Spleen (tissue), 11 donors: Measurements from ENCODE around the gene DNAH11. TPM values are rescaled to one million over a fixed set of nuclear protein-coding genes. Genes with fewer than 3 reads are reported as not detected.

Experiments used
- DNase-seq: peaks from one replicate; pipeline ENCODE4 v3.0.0-alpha.2; 2020
- H3K27ac ChIP-seq, 8 donors: fragments of 200-600 bp; sonication (generic) in 7 of 8; 1 replicate in 4 of 8; 2 replicates in 4 of 8; pipeline versions ENCODE4 v1.5.0 to v1.8.0; 2016 to 2021; ENCODE audit warnings: inconsistent platforms in 4 of 8, mild to moderate bottlenecking in 4 of 8, moderate library complexity in 1 of 8
- H3K27me3 ChIP-seq, 7 donors: fragments of 200-600 bp; sonication (generic) in 6 of 7; replicated peaks in 1 of 7; 1 replicate in 4 of 7; 2 replicates in 3 of 7; pipeline versions ENCODE4 v1.5.0 to v1.8.0; 2016 to 2021; ENCODE audit warnings: inconsistent platforms in 3 of 7, mild to moderate bottlenecking in 1 of 7
- H3K36me3 ChIP-seq, 6 donors: fragments of 200-600 bp; sonication (generic) in 5 of 6; 1 replicate in 4 of 6; 2 replicates in 2 of 6; pipeline versions ENCODE4 v1.5.0 to v1.8.0; 2016 to 2021; ENCODE audit warnings: inconsistent platforms in 2 of 6
- H3K4me1 ChIP-seq, 6 donors: fragments of 200-600 bp; sonication (generic) in 5 of 6; 1 replicate in 3 of 6; 2 replicates in 3 of 6; pipeline versions ENCODE4 v1.5.0 to v1.8.0; 2016 to 2021; ENCODE audit warnings: inconsistent platforms in 3 of 6
- H3K4me3 ChIP-seq, 8 donors: fragments of 200-600 bp; sonication (generic) in 7 of 8; 1 replicate in 4 of 8; 2 replicates in 4 of 8; pipeline versions ENCODE4 v1.5.0 to v1.8.0; 2016 to 2021; ENCODE audit warnings: inconsistent platforms in 4 of 8, mild to moderate bottlenecking in 4 of 8, moderate library complexity in 2 of 8
- H3K9me3 ChIP-seq, 8 donors: fragments of 200-600 bp; sonication (generic) in 7 of 8; 1 replicate in 4 of 8; 2 replicates in 4 of 8; pipeline versions ENCODE4 v1.5.0 to v1.8.0; 2016 to 2021; ENCODE audit warnings: inconsistent platforms in 4 of 8
- CTCF ChIP-seq, 11 experiments: fragments of 200-600 bp in 7 of 11; fragments of 450-650 bp in 4 of 11; sonication (generic) in 4 of 11; IDR thresholded peaks in 8 of 11; conservative IDR thresholded peaks in 3 of 11; 1 replicate in 7 of 11; 2 replicates in 4 of 11; pipeline versions ENCODE4 v1.4.0 to v1.8.0; 2016 to 2021; ENCODE audit warnings: antibody characterized with exemption in 11 of 11, inconsistent platforms in 4 of 11, mild to moderate bottlenecking in 1 of 11
- POLR2A ChIP-seq, 3 donors: fragments of 450-650 bp; IDR thresholded peaks; one replicate each; pipeline ENCODE4 v1.5.1; 2017; ENCODE audit warnings: antibody characterized with exemption in 3 of 3, mild to moderate bottlenecking in 1 of 3
- POLR2AphosphoS5 ChIP-seq, 3 donors: sonication (generic); formaldehyde crosslinking; IDR thresholded peaks; one replicate each; pipeline ENCODE4 v1.5.1; 2017; ENCODE audit warnings: antibody characterized with exemption in 3 of 3
- WGBS, 5 donors: extraction: QIAGEN DNeasy Blood & Tissue Kit in 3 of 5; methylation state at CpG; one replicate each; pipeline versions ENCODE4 v1.1.5 to v1.1.7; 2013 to 2018; 5-methylcytosine and 5-hydroxymethylcytosine counted together
- intact Hi-C: fragments of 100-400 bp; cut with DNase I; formaldehyde crosslinking; loops from one replicate; pipeline ENCODE4 v1.15.0; 2023; ENCODE audit warnings: low total_unique reads
- polyA plus RNA-seq, 3 donors: library from polyadenylated mRNA; stranded (reverse); fragments of 200-250 nt; gene quantifications; one replicate each; pipeline ENCODE4 v1.2.1, GENCODE V29; 2013
- total RNA-seq, 7 donors: library from RNA; depleted of rRNA in 3 of 7; stranded (reverse); fragments of >200 nt in 3 of 7; fragmentation: NEBNext Ultra II Directional in 4 of 7; extraction: Animal tissue kit (Norgen Biotek cat#: 25700) in 4 of 7; gene quantifications; one replicate each; pipeline versions ENCODE4 v1.1.0 to v1.2.1, GENCODE V29; 2016 to 2021
- donor health status: healthy with polysubstance abuse.
- donor health status: DM: no; HTN: no; CAD: no; lungs with moderate emphysema.
- donor health status: DM: no; HTN: no; CAD: no.
- donor health status: Bipolar disorder and iron deficiency.
- donor health status: healthy.
- donor health status: DM: no; HTN: no; CAD: no.
- donor health status: DM: yes; HTN: yes; CAD: no.

The DNAH11 gene
- total and polyA plus RNA-seq, 10 donors, result 0.28 to 2.1 (median 0.88) TPM

GRCh38 chr7:21733837-21734236 lies 191.0 kb downstream of the DNAH11 start:
- no peak for TF ChIP-seq CTCF (IDR thresholded peaks at IDR 0.05 in 8 of 11, conservative IDR thresholded peaks at IDR 0.05 in 3 of 11)
- no peak for TF ChIP-seq POLR2AphosphoS5 (IDR thresholded peaks at IDR 0.05)
- no peak for TF ChIP-seq POLR2A (IDR thresholded peaks at IDR 0.05)
- intact Hi-C loops, result no loop called here
- 70 to 82% (median 76%) methylated on average over 5 of the region's 5 CpGs for WGBS, 5 donors
- Histone ChIP-seq H3K27me3 (no peaks in the 10 kb centered on the region), H3K4me3 (no peak overlapping the region), H3K9me3 (no peaks in the 10 kb centered on the region), H3K27ac (no peak overlapping the region), H3K36me3 (no peaks in the 10 kb centered on the region), H3K4me1 (no peaks in the 10 kb centered on the region)
- no peak for DNase-seq

- Histone ChIP-seq H3K9me3 (no peaks in the 10 kb centered on the region), H3K27me3 (no peaks in the 10 kb centered on the region), H3K4me1 (no peaks in the 10 kb centered on the region), H3K36me3 (no peaks in the 10 kb centered on the region), H3K27ac (no peak overlapping the region), H3K4me3 (no peak overlapping the region)
- intact Hi-C loops, result no loop called here
- no peak for DNase-seq
- TF ChIP-seq POLR2AphosphoS5 (IDR thresholded peaks at IDR 0.05), result no peak
- no peak for TF ChIP-seq CTCF (IDR thresholded peaks at IDR 0.05 in 8 of 11, conservative IDR thresholded peaks at IDR 0.05 in 3 of 11)
- no peak for TF ChIP-seq POLR2A (IDR thresholded peaks at IDR 0.05)
- WGBS, 5 donors, result 60 to 79% (median 66%) methylated on average over 6 of the region's 6 CpGs
These were observed 200.7 kb downstream of the DNAH11 start for GRCh38 chr7:21743493-21743892.

GRCh38 chr7:21746949-21747348 lies 204.1 kb downstream of the DNAH11 start:
- no peak for DNase-seq
- Histone ChIP-seq H3K9me3 (no peaks in the 10 kb centered on the region), H3K4me3 (no peak overlapping the region), H3K4me1 (no peaks in the 10 kb centered on the region), H3K36me3 (no peaks in the 10 kb centered on the region), H3K27me3 (no peaks in the 10 kb centered on the region), H3K27ac (no peak overlapping the region)
- intact Hi-C loops, result no loop called here
- 36 to 88% (median 85%) methylated on average over 1 of the region's 1 CpG for WGBS, 5 donors
- TF ChIP-seq POLR2A (IDR thresholded peaks at IDR 0.05) (no peak), CTCF (IDR thresholded peaks at IDR 0.05 in 8 of 11, conservative IDR thresholded peaks at IDR 0.05 in 3 of 11) (no peak), POLR2AphosphoS5 (IDR thresholded peaks at IDR 0.05) (no peak)

- TF ChIP-seq POLR2A (IDR thresholded peaks at IDR 0.05), result no peak
- TF ChIP-seq POLR2AphosphoS5 (IDR thresholded peaks at IDR 0.05), result no peak
- no peak for TF ChIP-seq CTCF (IDR thresholded peaks at IDR 0.05 in 8 of 11, conservative IDR thresholded peaks at IDR 0.05 in 3 of 11)
- WGBS, 5 donors, result 77 to 85% (median 80%) methylated on average over 2 of the region's 2 CpGs
These were observed 205.0 kb downstream of the DNAH11 start for GRCh38 chr7:21747806-21748205.

More at GRCh38 chr7:21747806-21748205, 205.0 kb downstream of the DNAH11 start:
- DNase-seq, result no peak
- Histone ChIP-seq H3K4me3 (no peak overlapping the region), H3K27me3 (no peaks in the 10 kb centered on the region), H3K27ac (no peak overlapping the region), H3K9me3 (no peaks in the 10 kb centered on the region), H3K36me3 (no peaks in the 10 kb centered on the region), H3K4me1 (no peaks in the 10 kb centered on the region)
- intact Hi-C loops, result no loop called here
